Daoy (cell line): ENCODE data around the gene PGAP6. TPM values are rescaled to one million over a fixed set of nuclear protein-coding genes. Genes with fewer than 3 reads are reported as not detected.
"Not testable (repeated sequence)": the region's sequence is repeated elsewhere in the genome, so short reads cannot be mapped to it uniquely, and the experiment has no call there.

Experiments
- DNase-seq: peaks from one replicate; pipeline ENCODE4 v3.0.0-alpha.2; 2015; ENCODE audit warnings: low read depth
- total RNA-seq: library from RNA; depleted of rRNA; stranded (reverse); fragments of >200 nt; shearing (Covaris generic); gene quantifications from 2 replicates; pipeline ENCODE4 v1.2.3, GENCODE V29; 2014

The PGAP6 gene
- total RNA-seq, 1 experiment from 2014 or later = 22.1 TPM

DNA sequence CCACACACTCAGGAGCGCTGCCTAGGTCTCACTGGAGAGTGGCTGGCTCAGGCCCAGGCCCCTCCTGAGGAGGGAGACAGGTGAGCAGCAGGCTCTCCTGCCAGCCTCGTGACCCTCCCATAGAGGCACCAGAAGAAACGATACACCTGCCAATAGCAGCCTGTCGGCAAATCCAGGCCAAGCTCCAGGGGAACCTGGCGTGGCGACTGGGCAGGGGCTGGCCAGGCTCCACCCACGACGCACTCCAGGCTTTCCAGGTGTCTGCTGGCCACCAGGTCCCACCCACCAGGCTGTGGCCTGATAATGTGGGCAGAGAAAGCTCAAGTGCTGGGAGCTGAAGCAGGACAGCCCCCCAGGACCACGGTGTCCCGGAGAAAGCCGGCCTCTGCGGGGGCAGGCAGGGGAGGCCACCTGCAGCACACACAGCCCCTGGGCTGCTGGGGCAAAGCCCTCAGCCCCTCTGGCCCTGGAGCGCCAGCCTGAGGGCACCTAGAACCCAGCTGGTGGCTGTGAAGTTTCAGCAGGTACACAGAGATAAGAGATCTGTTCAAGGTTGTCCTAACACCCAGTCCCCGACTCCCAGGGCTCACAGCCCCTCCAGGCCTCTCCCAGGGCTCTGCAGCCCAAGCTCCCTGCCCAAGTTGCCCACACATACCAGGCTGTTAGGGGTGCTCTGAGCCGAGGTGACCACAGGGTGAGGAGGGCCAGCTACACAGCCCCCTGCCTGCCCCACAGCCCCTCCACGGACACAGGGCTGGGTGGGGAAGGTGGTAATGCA lies 2.4 kb downstream of the PGAP6 start:
- DNase-seq = no peak

DNA sequence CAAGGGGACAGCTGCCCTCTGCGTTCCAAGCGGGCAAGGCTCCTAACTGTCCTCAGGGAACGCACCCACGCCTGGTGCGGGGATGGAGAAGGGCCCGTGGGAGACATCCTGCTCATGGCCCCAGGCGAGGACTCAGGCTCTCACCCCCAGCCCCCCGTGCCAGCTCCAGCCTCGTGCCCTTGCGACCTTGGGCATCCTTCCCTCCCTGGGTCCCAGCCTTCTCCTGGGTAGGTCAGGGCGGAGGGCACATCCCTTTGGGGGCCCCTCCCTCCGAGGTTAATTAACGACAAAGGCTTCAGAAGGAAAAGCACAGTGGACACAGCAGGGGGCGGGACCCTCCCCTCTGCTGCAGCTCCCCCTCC lies 3.0 kb downstream of the PGAP6 start:
- DNase-seq = no peak

DNA sequence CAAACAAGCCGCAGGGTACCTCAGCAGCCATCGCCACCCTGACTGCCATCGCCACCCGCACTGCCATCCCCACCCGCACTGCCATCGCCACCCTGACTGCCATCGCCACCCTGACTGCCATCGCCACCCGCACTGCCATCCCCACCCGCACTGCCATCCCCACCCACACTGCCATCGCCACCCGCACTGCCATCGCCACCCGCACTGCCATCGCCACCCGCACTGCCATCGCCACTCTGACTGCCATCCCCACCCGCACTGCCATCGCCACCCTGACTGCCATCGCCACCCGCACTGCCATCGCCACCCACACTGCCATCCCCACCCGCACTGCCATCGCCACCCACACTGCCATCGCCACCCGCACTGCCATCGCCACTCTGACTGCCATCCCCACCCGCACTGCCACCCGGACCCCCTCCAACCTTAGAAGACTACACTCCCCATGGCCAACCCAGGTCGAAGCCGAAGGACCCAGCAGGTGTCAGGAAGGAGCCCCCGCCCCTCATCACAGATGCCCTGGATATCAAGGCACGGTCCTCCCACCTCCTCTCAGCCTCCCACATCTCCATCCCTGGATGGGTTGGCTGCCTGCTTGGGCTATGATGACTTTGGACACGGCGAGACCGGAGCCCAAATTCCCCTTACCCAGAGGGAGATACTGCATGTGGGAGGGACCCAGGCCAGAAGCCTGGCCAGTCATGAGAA lies 3.5 kb downstream of the PGAP6 start:
- DNase-seq = not testable (repeated sequence)

GRCh38 chr16:377419-377951 lies 4.3 kb downstream of the PGAP6 start:
- DNase-seq = no peak

DNA sequence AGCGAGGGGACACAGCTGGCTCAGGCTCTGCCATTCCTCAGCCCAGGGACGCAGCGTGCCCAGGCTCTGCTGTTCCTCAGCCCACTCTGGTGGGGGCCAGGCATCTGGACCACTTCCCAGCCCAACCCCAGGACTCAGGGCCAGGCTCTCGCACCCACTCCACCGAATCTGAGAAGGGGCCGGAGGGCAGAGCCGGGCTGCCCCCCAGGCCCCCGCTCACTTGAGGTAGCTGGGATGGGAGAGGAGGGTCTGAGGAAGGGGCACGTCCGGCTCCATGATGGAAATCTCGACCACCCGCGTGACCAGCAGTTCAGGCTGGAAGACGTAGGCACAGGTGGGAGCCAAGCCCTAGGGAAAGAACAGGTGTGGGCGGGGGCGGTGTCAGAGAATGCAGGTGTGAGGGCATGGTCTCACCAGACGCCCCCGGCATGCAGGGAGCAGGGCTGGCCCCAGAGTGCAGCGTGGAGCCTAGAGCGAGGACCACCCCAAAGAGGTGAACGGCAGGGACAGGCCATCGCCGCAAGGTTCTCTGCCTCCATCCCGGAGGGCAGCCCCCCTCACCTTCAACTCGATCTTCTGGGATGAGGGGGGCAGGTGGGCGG lies 4.9 kb downstream of the PGAP6 start:
- no peak for DNase-seq

- DNase-seq = no peak
Observed at GRCh38 chr16:375927-376816, 5.6 kb downstream of the PGAP6 start.

- no peak for DNase-seq
Observed at GRCh38 chr16:375212-375611, 6.6 kb downstream of the PGAP6 start.

GRCh38 chr16:374616-374926 lies 7.2 kb downstream of the PGAP6 start:
- no peak for DNase-seq

DNA sequence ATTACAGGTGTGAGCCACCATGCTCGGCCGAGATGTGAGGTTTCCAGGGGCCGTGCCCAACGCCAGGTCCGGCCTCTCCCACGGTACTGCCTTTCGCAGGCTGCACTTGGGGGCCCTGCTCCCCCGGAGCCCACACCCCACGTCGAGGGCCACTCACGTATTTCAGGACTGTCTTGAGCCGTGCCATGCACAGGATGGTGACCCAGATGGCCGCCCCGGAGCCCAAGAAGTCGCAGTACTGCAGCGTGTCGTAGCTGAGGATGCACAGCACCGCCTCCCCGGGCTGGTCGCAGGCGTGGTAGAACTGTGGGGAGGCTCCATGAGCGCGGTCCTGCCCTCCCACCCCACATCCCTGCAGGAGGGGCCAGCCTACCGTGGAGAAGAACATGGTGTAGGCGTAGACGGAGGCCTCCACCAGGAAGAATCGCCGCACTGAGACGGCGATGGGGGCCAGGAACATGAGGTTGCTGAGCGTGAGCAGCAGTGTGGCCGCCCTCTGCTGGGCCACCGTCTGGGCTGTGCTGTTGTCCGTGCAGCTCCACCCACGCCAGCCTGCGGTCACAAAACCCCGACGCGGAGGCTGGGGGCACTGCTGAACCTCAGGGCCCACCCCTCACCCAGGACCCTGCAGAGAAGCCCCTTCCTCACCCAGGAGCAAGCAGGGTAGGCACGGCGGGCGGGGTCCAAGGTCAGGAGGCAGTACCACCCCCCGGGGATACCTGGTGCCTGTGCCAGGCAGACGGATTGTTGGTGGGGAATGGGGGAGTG lies 7.7 kb downstream of the PGAP6 start:
- no peak for DNase-seq

GRCh38 chr16:373020-373598 lies 8.7 kb downstream of the PGAP6 start:
- no peak for DNase-seq

- DNase-seq = no peak
Observed at GRCh38 chr16:372302-372983, 9.3 kb downstream of the PGAP6 start.

DNA sequence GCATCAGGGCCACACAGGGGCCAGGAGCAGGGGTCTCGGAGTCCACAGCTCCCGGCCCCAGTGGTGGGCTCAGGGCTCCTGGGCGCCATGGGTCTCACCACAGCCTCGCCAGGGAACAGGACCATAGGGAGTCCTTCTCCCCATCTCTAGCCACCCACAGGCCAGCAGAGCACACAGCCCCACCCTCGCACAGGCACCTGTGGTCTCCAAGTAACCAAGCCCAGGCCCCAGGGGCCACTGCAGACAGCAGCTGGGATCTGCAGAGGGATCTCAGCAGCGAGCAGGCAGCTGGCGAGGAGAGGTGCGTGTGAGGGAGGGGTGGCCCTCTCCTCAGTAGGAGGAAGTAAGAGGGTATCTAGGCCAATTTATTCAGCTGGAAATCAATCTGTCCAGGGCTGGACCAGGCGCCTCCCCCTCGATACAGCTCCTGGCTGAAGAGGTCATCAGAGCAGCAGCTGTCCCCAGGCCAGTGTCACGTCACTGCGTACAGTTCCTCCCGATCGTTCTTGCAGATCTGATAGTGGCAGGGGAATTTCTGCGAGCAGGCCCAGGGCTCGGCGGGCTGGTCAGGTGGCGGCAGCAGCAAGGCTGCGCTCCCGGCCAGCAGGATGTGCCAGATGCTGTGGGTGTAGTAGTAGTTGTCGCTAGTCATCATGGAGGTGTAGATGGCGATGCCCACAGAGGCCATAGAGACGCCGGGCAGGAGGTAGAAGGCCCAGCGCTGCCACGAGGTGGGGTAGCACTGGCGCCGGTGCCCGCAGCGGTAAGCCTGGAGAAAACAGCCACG lies 10.1 kb downstream of the PGAP6 start:
- DNase-seq = no peak

DNA sequence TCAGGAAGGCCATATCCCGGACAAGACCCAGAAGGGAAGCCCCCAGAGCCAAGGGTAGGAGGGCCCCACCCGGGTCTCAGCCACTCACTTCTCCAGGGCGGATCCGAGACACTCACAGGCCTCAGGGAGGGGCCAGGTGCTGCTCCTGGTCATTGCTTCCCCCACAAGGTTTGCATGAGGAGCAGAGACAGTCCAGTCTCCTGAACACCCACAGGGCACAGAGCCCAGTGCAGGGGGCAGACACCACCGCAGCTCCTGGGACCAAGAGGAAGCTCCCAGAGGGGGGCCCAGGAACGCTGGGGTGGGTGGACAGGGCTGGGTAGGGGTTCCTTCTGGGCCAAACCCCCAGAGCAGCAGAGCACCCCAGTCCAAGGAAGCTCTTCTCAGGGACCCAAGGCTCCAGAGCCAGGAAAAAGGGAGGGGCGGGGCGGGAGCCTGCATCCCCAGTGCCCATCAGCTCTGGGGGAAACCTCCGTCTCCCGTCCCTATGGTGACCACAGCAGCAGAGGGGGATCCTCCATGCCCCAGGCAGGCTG lies 10.7 kb downstream of the PGAP6 start:
- DNase-seq = no peak

- peak; percentile 94 for DNase-seq
Observed at GRCh38 chr16:370443-370842, 11.3 kb downstream of the PGAP6 start, which contains the start of gene MRPL28. MRPL28 (minus strand) TSS chr16:370538; CDS start chr16:370218, 320 bp downstream.

GRCh38 chr16:369866-370436 lies 11.8 kb downstream of the PGAP6 start:
- no peak for DNase-seq

- DNase-seq = no peak
Observed at GRCh38 chr16:369275-369865, 12.4 kb downstream of the PGAP6 start.

- DNase-seq = no peak
Observed at GRCh38 chr16:368388-369158, 13.2 kb downstream of the PGAP6 start.
